NCI-H345 (cell line): ENCODE data around the gene PLD2.

ENCODE experiments used
- DNase-seq: peaks from one replicate; lab custom pipeline; 2025; lab: John Stamatoyannopoulos, UW

Gene PLD2

GRCh38 chr17:4806777-4807604 lies at the start of gene PLD2:
Gene PLD2 (plus strand): TSS chr17:4807152. CDS start chr17:4807773, 621 bp downstream.
- peak; percentile 85 for DNase-seq

GRCh38 chr17:4759776-4760236 lies 47.1 kb upstream of the PLD2 start:
- DNase-seq = no peak

- no peak for DNase-seq
These were observed 42.4 kb upstream of the PLD2 start for GRCh38 chr17:4764595-4764994.

- no peak for DNase-seq
These were observed 40.8 kb upstream of the PLD2 start for GRCh38 chr17:4766201-4766600.

GRCh38 chr17:4766723-4767122 lies 40.2 kb upstream of the PLD2 start:
- no peak for DNase-seq

- no peak for DNase-seq
These were observed 38.7 kb upstream of the PLD2 start for GRCh38 chr17:4768298-4768697.

GRCh38 chr17:4769628-4770027 lies 37.3 kb upstream of the PLD2 start:
- DNase-seq = no peak

- DNase-seq = peak; percentile 13
These were observed 35.3 kb upstream of the PLD2 start, which contains the start of gene TM4SF5 for GRCh38 chr17:4771519-4772234. Gene TM4SF5 (plus strand): TSS chr17:4771886. CDS start chr17:4771923, 37 bp downstream.

GRCh38 chr17:4772235-4772613 lies 34.7 kb upstream of the PLD2 start:
- DNase-seq = no peak

- DNase-seq = no peak
These were observed 28.8 kb upstream of the PLD2 start for GRCh38 chr17:4777969-4778760.

GRCh38 chr17:4780325-4780955 lies 26.5 kb upstream of the PLD2 start:
- no peak for DNase-seq

- no peak for DNase-seq
These were observed 24.3 kb upstream of the PLD2 start for GRCh38 chr17:4782652-4783051.

- no peak for DNase-seq
These were observed 21.4 kb upstream of the PLD2 start for GRCh38 chr17:4785311-4786105.

GRCh38 chr17:4786106-4786511 lies 20.8 kb upstream of the PLD2 start, which contains the start of gene VMO1:
Gene VMO1 (minus strand): TSS chr17:4786364. CDS start chr17:4786352, 12 bp downstream.
- no peak for DNase-seq

GRCh38 chr17:4786516-4786915 lies 20.4 kb upstream of the PLD2 start:
- DNase-seq = no peak

GRCh38 chr17:4788159-4788806 lies 18.7 kb upstream of the PLD2 start:
- no peak for DNase-seq

GRCh38 chr17:4788807-4789700 lies 17.9 kb upstream of the PLD2 start, which contains the start of gene GLTPD2:
Gene GLTPD2 (plus strand): TSS chr17:4788964. CDS start chr17:4789012, 48 bp downstream.
- no peak for DNase-seq

- no peak for DNase-seq
These were observed 17.3 kb upstream of the PLD2 start for GRCh38 chr17:4789701-4789950.

GRCh38 chr17:4789951-4790704 lies 16.8 kb upstream of the PLD2 start:
- peak; percentile 78 for DNase-seq
